Stimulated activated CD4-positive, alpha-beta T cell treated with anti-CD3 and anti-CD28 coated beads, TNF-alpha, amount 100 ng/mL, for 1 hour (primary cell): ENCODE measurements around the gene VWA5A.

Source experiments
- DNase-seq, 3 donors: peaks; one replicate each; pipeline ENCODE4 v3.0.0-alpha.2; 2020; ENCODE audit warnings: low read depth in 3 of 3, low spot score in 1 of 3

VWA5A gene, protein sequence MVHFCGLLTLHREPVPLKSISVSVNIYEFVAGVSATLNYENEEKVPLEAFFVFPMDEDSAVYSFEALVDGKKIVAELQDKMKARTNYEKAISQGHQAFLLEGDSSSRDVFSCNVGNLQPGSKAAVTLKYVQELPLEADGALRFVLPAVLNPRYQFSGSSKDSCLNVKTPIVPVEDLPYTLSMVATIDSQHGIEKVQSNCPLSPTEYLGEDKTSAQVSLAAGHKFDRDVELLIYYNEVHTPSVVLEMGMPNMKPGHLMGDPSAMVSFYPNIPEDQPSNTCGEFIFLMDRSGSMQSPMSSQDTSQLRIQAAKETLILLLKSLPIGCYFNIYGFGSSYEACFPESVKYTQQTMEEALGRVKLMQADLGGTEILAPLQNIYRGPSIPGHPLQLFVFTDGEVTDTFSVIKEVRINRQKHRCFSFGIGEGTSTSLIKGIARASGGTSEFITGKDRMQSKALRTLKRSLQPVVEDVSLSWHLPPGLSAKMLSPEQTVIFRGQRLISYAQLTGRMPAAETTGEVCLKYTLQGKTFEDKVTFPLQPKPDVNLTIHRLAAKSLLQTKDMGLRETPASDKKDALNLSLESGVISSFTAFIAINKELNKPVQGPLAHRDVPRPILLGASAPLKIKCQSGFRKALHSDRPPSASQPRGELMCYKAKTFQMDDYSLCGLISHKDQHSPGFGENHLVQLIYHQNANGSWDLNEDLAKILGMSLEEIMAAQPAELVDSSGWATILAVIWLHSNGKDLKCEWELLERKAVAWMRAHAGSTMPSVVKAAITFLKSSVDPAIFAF

DNA sequence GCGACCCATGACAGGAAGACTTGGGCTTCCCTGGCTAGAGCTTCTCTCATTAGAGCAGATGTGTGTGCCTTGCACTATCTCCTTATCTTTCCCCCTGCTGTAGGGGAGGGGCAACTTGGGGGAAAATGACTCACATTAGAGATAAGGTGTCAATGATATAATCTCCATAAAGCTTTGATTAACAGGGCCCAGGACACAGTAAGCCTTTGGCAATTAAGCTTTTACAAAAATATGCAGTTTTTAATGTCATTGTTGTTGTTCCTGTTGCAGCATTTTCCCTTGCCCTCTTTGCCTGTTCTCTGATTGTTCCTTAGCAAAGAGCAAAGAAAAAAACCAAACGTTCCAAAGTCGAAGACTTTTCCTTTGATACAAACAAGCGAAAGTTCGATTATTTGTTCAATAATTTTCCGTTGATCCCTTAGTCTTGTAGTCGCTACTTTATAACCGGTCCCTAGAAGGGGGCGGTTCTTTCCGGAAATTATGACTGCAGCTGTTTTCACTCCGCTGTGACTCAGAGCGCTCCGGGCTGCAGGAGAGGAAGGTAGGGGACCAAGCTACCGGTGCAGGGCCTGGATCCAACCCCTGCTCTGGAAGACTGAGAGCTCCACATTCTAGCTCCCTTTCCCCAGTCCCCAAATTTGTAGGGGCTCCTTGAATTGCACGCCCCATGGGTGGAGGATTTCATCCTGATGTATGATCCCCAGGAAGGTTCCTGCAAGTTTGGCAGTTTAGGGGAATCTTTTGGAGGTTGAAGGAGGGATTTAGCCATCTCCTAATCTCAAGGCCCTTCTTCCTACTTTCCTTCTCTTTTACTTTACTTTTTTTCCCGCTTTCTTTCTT lies at the start of gene VWA5A:
VWA5A (plus strand) TSS at position 509 of the 840 bp plus-strand sequence. CDS start 2,062 bp downstream, outside the sequence.
- DNase-seq = peak; percentile 24 to 55 (median 47)

DNA sequence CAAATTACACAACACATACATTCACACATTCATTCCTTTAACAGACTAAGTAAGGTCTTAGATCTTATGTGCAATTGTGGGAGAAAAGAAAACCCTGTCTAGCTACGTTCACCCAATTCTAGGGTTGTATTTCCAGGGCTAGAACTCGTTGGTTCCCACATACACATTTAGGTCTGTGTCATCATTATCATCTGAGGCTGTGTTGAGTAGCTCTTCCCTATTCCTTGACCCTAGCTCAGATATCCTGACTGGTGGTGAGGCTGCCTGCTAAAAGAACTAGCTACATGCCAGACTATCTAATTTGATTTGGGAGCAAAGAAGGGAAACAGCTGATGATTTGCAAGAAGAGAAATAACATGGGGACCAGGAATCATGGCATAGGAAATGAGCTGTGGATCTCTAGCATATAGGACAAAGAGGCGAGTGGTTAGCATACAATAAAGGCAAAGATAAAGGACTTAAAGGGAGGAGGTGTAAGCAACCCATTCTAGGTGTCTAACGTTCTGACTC lies 46.6 kb upstream of the VWA5A start:
- no peak for DNase-seq

DNA sequence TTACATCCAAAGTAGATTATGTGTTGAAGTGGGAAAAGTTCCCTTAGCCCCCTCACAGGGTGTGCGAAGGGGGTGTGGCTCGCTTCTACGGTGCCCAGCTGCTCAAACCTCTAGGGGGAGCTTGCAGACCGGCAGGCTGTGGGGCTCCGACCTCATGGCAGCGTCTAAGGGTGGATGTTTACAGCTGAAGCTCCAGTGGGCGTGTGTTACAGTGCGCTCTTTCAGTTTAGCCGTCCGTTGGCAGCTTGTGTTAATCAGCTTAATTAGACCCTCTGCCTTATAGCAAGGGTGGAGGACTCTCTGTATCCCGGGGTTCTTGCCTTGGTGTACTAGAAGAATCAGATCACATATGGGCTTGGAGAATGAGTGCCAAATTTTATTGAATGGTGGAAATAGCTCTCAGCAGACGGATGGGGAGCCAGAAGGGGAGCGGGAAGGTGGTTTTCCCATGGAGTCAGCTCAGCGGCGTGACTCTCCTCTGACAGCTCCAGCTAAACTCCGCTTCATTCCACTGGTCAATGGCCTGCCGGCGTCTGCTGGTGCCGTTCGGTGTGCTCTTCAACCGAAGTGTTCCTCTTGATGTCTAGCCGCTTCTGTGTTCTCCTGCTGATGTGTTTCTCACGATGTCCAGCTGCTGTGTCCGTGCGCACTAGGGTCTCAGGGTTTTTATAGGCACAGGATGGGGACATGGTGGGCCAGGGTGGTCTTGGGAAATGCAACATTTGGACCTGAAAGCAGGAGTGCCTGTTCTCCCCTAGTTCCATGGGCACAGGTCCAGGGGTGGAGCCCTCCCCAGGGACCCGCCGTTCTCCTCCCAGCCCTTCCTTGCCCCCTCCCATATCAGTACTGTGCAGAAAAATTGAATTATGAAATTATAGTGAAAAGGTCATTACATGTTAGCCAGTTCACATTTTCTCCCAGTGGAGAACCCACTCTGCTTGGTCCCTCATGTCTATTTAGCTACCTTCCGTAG lies 45.5 kb upstream of the VWA5A start:
- DNase-seq = no peak

DNA sequence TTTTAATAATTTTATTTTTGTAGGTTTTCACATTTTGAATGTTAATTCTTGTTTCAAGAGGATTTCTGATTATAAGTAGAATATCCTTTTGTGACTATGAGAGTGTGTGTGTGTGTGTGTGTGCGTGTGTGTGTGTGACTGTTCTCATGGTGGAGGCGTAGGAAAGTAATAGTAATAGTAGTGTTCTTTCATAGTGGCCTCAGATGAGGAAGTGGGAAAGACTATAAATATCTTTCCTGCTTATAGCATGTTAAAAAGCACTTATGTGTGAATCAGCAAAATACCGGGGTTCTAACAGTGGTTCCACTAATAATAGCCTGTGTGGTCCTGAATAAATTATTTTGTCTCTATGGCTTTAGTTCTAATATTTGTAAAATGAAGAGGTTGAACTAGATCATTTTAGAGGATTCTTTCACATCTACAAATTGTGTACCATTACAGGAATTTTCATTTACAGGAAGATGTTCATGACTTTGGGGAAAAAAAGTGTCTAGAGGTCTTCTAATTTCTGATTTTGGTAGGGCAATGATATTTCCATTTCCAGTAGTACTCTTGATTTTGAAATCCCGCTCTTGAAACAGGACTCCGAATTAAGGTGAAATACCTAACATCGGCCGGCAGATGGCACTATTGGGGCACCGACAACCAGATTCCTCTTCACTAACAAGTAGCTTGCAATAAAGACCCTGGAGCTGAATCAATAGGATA lies 44.2 kb upstream of the VWA5A start:
- peak; percentile 12 to 57 (median 34) for DNase-seq

DNA sequence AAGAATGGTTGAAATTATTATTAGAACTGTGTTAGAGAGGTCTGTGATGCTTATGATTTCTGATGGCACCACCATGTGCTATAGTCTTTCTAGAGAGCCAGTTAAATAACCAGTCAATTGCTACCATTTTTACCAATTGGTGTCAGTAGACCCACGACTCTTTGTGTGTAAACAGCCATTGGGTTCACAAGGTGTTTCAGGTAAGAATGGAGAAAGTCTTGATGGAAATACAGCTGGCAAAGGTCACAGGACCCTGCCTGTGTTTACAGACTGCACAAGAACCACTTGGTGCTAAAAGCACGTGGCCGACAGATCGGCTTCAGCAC lies 43.7 kb upstream of the VWA5A start:
- DNase-seq = no peak

DNA sequence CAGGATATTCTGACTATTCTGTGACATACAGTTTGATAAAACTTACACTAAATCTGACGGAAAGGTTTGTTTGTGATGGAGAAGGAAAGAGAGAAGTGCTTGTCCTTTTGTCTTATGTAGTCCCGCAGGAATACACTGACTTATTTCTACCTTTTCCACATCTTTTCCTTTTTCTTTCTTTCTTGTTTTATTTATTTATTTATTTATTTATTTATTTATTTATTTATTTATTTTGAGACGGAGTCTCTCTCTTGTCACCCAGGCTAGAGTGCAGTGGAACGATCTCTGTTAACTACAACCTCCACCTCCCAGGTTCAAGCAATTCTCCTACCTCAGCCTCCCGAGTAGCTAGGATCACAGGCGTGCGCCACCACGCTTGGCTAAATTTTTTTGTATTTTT lies 43.1 kb upstream of the VWA5A start:
- DNase-seq = no peak

DNA sequence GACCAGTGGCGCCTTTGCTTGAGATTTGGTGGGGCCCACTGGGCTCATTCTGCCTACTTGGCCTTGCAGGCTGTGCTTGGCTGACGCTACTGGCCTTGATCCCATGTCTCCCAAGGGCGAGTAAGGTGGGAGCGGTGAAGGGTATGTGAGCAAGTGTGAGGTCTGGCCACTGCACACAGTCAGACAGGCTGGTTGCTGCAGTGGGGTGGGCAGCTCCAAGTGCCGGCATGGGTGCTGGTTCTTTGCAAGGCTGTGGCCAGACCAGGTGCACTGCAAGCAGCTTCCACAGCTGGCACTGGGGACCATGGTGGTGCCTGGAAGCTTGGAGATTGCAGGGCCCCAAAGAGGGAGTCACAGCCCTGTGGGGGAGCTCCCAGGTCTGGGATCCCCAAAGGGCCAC lies 40.7 kb upstream of the VWA5A start:
- DNase-seq = no peak

DNA sequence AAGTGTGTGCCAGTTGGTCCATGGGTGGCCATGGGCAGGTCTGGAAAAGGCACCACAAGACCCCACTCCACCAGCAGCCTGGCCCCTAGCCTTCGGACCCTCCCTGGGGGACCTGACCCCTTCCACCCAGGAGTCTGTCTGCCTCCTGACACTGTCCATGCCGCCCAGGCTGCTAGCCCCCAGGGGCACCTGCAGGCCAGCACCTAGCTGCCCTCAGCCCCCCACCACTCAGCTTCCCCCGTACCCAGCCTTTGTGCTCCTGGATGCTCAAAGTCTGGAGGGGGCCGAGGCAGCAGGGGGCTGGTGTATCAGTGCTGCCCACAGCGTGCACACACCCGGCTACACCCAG lies 39.8 kb upstream of the VWA5A start:
- no peak for DNase-seq

DNA sequence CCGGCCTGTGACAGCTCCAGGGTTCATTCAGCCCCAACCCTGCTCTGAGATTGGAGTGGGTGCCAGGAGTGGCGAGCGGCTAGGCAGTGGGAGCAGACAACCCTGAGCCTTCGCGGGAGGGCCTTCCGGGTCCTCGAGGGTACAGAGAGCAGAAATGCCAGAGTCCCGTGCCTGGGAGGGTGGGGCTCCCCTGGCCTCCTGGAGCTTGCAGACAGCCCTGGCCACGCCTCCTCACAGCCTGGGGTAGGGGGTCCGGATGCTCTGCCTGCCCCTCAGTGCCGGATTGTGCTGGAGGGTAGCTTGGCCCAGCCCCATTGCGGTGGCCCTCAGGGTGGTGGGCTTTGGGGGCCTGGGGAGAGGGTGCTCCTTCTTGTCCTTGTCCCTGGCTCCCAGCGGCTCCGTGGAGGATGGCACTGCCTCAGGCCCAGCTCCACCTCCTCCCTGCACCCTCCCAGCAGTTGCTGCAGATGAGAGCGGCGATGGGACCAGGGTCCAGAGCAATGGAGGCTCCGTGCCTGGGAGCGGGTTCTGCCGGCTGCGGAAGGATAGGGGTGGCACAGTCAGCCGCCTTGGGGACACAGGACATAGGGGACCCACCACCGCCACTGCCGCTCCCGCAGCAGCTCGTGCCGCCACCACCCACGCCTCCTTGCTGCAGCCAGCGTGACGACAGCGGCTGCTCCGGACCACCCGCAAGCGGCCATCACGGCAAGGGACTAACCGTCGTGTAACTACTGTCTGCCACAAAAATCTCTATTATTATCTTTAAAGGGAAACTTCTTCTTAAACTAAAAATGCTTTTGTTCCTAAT lies 39.2 kb upstream of the VWA5A start:
- DNase-seq = no peak

DNA sequence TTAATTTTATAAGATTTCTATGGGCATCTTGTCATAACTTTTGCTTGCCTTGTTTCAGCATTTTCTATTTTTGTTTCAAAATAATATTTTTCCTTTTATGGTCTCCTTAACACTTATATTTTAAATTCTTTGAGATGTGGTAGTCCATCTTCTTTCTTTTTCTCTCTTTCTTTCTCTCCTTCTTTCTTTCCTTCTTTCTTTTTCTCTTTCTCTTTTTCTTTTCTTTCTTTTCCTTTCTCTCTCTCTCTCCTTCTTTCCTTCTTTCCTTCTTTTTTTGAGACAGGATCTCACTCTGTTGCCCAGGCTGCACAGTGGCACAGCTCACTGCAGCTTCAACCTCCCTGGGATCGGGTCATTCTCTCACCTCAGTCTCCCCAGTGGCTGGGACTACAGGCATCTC lies 38.0 kb upstream of the VWA5A start:
- no peak for DNase-seq

DNA sequence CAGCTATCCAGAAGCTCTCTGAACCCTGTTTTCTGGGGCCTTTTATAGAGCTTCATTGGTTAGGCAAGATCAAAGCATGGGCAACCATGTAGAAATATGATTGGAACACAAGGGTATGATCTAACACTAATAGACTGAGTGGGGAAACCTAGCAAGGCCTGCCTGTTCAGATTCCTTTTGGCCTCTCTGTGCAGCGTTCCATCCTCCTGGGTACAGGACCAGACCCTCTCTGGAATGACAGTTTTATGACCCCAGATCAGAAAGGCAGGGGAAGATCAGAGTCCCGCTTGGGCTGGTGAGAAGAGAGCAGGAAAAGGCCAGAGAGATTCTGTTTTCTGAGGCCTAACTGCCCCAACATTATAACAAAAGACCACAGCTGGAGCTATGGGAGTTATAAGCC lies 36.7 kb upstream of the VWA5A start:
- DNase-seq = no peak

DNA sequence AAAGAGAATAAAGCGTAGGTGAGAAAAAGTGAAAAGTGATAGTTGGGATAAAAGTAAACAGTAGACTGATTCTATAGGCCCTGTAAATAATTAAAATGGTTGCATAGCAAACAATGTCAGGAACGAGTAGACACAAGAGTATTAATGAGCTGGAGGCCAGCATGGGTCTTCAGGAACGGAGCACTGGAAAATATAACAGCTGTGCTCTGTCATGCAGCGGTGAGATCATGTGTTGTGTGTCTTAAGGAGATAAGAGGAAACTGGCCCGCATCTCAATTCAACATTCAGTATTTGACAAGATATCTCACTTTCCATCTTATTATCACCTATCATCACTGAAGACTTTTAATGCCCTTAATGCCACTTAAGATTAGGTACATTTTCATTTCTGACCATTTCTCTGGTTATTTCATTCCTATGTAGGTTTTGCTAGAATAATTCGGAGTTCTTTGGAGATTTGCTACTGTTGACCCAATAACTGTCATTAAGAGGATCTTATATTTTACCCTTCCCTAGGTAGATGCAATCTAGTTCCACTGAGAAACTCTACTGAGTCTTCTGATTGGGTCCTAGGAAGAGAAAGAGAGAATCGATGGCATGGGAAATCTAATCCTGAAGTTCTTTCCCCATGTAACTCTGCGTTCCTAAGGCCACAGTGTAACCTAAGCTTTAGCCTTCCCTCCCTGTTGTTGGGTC lies 35.5 kb upstream of the VWA5A start:
- no peak for DNase-seq

DNA sequence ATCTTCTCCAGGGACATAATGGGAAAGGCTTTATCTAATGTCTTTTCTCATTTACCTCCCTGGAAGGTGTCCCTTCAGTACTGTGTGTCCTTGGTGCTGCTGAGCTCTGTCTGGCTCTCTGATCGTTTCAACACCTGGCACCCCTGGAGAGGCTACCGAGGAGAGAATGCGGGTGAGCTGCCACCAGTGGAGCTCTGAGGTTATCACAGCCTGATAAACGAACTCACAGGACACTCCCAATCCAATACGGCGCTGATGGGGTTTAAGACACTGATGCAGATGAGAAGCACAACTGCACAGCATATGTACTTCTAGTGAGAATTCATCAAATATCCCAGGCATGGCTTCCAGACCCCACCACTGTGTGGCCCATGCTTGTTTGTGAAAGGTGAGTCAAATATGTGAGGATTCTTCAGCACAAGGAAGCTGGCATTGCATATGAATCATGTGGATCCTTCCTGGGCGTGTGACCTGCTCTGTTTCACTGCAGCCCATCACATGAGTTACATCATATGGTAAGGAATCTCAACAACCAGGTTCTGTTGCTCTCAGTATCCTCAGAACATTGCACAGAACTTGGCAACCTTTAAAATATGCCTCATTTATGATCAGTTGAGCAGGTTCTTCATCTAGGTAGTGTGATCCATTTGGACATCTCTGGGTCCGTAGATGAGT lies 34.8 kb upstream of the VWA5A start:
- no peak for DNase-seq

DNA sequence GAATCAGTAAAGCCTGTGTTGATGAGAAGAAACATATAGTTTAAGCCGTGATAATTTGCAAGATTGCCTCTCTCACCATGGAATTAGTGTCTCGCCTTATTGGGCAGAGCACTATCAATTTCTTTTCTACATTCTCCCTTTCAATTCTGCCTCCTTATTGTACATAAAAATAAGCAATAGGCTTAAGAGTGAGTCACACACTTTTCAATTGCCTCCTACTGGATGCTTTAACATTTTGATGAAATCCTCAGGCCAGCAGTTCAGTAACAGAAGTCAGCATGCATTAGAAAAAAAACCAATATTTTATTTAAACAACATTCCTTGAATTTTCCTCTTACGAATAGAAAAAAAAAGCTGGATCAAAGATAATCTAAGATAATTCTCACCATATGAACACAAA lies 33.8 kb upstream of the VWA5A start:
- no peak for DNase-seq

DNA sequence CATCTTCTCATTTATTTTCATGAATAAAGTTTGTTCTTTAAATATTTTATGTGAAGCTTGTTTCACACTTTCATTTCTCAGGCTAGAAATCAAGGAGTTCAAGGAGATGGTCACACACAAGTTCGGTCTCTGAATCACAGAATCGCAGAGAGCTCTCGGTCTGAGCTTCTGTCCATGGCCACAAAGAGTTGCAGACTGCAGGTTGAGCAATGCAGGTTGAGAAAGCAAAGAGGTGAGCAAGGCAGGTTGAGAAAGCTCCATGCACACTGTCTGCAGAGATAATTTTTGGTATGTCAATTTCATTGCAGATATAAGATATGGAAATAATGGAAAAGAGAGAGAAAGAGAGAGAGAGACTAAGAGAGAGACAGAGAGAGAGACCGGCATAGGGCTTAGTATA lies 32.9 kb upstream of the VWA5A start:
- DNase-seq = no peak

DNA sequence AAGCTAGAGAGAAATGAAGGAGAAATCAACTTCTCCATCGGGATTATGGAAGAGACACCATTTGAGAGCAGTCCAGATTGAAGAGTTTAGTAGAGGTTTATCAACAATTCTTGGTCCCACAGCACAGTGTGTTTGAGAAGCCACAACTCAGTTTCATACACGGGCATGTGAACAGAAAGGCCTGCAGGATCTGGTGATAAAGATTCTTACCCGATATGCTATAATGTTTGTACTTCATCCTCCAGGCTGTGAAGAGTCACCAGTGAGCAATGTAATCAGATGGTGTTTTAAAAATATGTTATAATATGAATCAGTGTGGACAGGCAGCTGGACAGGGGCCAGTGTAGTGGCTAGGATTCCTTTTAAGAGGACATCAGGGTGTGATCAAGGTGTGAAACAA lies 29.7 kb upstream of the VWA5A start:
- DNase-seq = no peak

DNA sequence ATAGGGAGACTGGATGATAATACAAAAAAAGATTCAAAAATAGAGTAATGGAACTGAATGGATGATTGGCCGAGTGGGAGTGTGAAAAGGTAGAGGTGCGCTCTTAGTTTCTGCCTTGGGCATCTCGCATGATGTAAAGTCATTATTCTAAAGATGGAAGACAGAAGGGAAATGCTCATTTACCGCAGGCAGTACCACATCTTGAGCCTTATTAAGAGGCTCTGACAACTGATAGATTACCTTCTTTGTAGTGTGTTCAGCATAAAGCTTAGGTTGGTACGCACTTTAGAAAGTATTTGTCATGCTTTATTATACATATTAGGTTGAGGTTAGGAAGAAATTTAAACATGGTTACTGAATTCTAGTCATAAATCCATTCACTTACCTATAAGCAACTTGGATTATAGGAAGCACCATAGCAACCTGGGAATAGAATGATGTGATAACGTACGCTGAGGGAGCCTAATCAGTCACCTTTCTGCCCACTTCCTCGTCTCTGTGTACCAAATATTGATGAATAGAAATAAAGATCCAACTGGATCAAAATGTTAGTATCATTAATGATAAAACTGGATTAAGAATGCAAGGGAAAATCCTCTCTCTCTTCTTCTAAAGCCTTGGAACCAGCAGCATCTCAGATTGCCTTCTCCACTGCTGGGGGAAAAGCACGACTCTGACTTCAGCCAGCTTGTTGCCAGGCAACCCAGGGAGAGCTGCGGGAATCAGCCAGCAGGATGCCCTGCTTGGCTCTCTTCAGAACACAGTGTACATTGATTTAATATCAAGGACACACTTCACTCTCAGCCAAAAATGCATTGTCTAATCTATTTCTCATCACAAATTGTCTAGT lies 29.0 kb upstream of the VWA5A start:
- DNase-seq = no peak
